HG03354 (cell line): ENCODE results near the gene SLU7.
A peak's percentile ranks its signal among the peaks of the same experiment; 100 is the strongest.

Experiments used
- ATAC-seq: cut with Tn5 transposase; IDR thresholded peaks from one replicate; pipeline ENCODE4 v1.9.1; 2021; ENCODE audit warnings: mild to moderate bottlenecking; ENCODE audit not compliant: unreplicated experiment, poor library complexity, severe bottlenecking

SLU7 gene

GRCh38 chr5:160418561-160419457 lies at the start of gene SLU7:
Gene SLU7, minus strand, starts transcription at chr5:160419081. Its CDS starts 3,787 bp downstream, at chr5:160415294.
- peak; percentile 78 for ATAC-seq

DNA sequence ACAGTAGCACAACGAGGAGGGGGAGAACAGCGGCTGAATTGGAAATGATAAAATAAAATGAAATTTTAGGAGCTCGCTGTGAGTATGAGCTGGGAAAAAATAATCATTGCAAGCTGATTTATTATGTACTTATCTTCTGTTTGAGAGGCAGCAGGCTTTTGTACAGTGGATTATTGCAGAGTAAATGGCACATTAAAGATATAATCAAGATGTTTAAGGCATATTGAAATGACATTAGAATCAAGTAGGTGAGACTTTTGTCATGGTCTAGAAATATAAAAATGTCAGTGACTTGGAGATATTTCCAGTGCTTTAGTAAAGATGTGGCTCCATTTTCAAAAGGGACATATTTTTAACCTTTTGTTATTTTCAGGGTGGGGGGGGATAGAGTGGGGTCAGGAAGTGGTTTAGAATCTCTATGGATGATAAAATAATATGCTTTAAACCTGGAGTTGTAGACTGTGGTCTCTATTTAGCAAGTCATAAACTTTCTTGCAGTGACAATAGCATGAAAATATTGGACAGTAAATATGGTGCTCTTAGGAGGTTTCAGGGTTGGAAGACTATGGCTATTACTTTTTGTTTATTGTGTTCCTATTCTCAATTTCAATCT lies 49.6 kb upstream of the SLU7 start:
- ATAC-seq = no peak

DNA sequence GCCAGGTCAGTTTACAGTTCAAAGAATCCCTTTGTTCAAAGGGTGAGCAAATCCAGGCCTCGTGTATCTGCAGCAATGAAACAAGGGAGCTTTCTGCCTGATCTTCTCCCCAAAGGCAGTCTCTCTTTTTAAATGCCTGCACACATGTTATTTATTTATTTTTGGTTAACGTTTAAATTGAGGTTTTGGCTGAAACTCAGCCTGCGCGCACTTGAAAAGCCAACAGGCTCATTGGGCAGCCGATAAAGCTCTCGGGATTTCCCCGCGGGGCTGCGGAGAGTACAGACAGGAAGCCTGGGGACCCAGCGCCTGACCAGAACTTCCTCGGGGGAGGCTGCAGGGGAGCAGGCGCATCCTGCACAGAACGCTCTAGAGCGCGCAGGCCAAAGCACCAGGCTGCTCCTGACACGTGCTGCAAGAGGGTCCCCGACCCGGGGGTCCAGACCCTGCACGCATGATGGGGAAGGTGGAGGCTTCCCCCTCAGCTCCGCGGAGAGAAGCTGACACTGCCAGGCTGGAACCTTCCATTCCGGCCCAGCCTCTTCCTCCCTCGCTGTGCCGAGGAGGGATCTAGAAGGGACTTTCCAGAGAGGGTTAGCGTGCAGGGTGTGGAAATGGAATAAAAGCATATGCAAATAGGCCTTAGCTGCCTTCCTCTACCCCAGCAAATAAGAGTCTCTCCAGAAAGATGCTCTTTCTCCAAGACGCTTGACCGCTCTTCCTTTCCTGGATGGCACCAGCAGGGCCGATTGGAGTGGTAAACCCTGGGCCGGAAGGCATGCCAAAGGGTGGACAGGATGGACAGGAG lies 48.9 kb upstream of the SLU7 start:
- peak; percentile 90 for ATAC-seq

- ATAC-seq = peak; percentile 8
These were observed 48.1 kb upstream of the SLU7 start for GRCh38 chr5:160466889-160467554.

DNA sequence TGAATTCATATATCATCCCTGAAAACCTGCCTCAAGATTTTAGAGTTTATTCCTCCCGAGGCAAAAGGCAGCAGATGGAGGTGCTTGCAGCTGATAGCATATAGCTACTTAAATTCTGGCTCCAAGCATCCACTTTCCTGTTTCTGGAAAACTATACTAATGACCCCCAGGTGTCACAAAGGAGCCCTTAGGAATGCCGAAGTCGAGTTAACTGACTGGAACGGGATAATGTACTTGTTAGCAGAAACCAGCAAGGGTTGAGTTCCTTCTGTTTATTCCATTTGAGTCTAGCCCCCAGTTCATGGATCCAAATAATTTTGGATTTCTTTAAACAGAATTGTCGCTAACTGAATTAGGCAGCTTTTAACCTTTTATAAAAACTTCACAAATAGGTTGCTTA lies 47.2 kb upstream of the SLU7 start:
- no peak for ATAC-seq

DNA sequence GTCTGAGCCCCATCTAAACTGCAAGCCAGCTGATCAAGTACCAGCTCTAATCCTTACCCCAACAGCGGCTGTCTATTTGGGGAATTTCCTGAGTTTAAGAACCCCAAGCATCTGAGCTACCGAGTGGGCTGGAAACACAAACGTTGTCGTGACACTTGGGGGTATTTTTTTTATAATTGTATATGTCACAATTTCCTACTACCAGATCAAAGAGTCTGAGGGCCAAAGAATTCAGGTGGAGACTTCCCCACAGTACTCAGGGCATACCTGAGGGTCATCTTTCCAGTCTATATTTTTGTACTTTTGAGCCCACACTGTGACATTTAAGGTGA lies 45.6 kb upstream of the SLU7 start:
- ATAC-seq = no peak

- ATAC-seq = no peak
These were observed 45.0 kb upstream of the SLU7 start for GRCh38 chr5:160463740-160464465.

- no peak for ATAC-seq
These were observed 44.3 kb upstream of the SLU7 start for GRCh38 chr5:160463227-160463626.

DNA sequence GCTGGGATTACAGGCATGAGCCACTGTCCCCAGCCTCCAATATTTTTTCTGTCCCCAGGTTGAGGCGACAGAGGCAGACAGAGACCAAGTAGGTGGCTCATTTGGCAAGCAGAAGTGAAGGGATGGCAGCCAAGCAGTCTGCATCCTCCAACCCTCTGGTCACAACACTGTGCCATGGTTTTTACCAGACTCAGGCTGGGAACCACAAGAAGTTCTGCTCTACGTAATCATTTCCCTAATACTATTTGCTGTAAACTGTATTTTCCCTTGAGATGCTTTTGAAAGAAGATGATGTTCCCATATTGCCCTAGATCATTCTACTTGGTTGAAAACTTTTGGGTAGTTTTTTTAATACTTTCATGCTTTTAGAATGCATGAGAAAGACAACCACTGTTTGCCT lies 43.3 kb upstream of the SLU7 start:
- peak; percentile 40 for ATAC-seq

- no peak for ATAC-seq
These were observed 42.5 kb upstream of the SLU7 start for GRCh38 chr5:160461378-160461777.

DNA sequence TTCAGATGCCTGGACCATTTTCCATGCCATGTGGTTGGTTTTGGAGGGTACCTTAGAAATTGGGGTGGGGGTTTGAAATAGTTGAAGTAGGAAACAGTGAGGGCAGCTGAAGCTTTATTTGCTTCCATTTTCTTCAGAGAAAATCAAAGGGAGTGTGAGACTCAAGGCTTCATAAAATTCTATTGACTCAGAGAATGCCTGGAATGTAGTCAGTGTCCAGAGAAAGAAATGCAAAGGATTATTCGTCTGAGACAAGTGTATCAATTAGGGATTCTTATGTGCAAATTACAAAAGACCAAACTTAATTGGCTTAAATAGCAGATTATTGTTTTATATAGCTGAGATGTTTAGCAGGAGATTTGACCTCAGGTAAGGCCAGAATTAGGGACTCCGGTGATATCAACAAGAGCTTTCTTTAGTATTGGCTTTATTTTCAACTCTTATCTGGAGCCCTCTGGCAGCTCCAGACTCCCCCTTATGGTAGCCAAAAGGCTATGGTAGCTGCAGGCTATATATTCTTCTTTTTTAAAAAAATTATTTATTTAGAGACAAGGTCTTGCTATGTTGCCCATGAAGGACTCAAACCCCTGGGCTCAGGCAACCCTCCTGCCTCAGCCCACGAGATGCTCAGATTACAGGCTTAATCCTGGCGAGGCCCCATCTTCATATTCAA lies 41.6 kb upstream of the SLU7 start:
- no peak for ATAC-seq

DNA sequence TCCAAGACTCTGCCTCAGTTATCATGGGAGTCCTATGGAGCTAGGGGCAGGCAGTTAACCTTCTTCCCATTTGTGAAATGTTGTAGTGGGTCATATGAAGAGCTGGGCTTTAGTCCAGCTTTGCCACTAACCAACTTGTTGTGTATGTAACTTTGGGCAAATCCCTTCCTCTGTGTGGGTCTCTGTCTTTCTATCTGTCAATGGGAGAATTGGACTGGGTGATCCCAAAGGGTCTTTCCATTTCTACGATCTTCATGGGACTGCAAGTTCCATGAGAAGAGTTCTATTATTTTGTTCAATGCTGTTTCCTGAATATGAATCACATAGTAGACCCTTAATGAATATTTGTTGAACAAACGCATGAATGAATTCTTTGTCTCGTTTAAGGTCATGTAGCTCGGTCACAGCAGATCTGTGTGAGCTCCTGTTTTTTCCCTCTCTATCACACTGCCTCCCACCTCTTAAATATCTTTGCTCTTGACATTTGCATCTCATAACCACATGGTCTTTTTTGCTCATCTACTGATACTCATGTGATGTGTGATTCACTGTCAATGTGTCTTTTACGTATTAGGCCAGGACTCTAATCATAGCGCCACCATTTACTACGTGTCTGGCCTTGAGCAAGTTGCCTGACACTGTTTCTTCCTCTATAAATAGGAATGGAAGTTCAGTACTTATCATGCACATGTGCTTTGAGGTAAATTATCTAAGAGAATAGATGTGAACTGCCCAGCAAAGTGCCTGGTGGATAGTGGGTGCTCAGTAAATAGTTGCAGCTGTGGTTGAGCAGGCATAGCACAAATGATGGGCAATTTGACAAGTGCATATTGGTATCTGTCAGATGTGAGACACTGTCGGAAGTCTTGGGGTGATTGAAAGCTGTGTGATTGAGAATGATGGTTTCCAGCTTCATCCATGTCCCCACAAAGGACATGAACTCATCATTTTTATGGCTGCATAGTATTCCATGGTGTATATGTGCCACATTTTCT lies 40.2 kb upstream of the SLU7 start:
- ATAC-seq = peak; percentile 64

GRCh38 chr5:160457252-160457651 lies 38.4 kb upstream of the SLU7 start:
- no peak for ATAC-seq

- ATAC-seq = no peak
These were observed 37.7 kb upstream of the SLU7 start for GRCh38 chr5:160456480-160457177.

GRCh38 chr5:160455600-160455999 lies 36.7 kb upstream of the SLU7 start:
- no peak for ATAC-seq

DNA sequence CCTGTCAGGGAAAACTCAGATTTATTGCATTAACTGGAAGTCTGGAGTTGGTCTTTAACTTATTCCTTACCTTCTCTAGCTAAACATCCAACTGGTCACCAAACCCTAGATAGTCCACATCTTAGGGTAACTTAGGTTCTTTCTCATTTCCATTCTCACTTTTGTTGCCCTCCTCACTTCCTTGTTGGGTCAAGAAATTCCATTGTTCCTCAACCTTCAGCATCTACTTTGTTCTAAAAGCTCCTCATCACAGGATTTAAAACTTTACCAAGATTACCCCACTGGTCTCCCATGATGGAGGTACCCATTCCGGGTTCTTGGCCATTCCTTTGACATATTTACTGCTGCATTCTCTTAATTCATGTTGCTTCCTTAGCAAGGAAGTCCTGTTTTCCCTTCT lies 34.9 kb upstream of the SLU7 start:
- ATAC-seq = no peak

DNA sequence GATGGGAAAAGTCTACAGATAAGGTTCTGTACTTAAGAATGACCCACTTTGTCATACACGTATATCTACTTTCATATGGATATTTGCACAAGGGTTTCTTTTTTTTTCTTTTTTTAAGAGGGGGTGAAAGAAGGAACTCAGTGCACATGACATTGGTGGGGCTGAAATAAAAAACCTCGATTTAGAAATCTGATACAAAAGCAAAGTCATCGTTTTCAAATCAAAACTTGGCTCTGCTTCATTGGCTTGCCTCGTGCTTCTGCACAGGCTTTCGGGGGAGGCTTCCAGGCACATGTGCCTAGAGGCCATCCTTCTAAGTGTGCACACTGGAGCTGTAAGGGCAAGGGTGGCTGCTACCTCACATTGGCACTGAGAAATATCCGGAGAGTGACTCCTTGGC lies 33.9 kb upstream of the SLU7 start:
- no peak for ATAC-seq
